NCI-H446 (cell line): ENCODE results near the gene AKAP9.
"Not testable (repeated sequence)": the region's sequence is repeated elsewhere in the genome, so short reads cannot be mapped to it uniquely, and the experiment has no call there.

Source experiments
- DNase-seq, 2 experiments: peaks; one replicate each; lab custom pipeline; 2025; lab: John Stamatoyannopoulos, UW

Gene AKAP9

GRCh38 chr7:92134271-92135051 lies 193.8 kb downstream of the AKAP9 start, which contains the start of gene CYP51A1:
TSS of gene CYP51A1 (minus strand) at chr7:92134477. CDS start at chr7:92134364, 113 bp downstream.
- DNase-seq, result peak; percentile 91 to 93

GRCh38 chr7:92135052-92135889 lies 194.6 kb downstream of the AKAP9 start:
- DNase-seq, result peak in 1 of 2 experiments; percentile 36

- DNase-seq, result no peak
Measured at GRCh38 chr7:92137557-92137956, 196.9 kb downstream of the AKAP9 start.

- DNase-seq, result no peak
Measured at GRCh38 chr7:92141161-92141560, 200.5 kb downstream of the AKAP9 start.

GRCh38 chr7:92142791-92143190 lies 202.1 kb downstream of the AKAP9 start:
- not testable (repeated sequence) for DNase-seq

GRCh38 chr7:92143192-92143880 lies 202.7 kb downstream of the AKAP9 start:
- not testable (repeated sequence) for DNase-seq

GRCh38 chr7:92149736-92150239 lies 209.1 kb downstream of the AKAP9 start:
- no peak for DNase-seq

- DNase-seq, result peak in 1 of 2 experiments; percentile 10
Measured at GRCh38 chr7:92150450-92151017, 209.9 kb downstream of the AKAP9 start.

GRCh38 chr7:92155108-92155739 lies 214.6 kb downstream of the AKAP9 start:
- DNase-seq, result no peak

GRCh38 chr7:92156990-92157389 lies 216.3 kb downstream of the AKAP9 start:
- no peak for DNase-seq

- DNase-seq, result no peak
Measured at GRCh38 chr7:92158660-92159575, 218.3 kb downstream of the AKAP9 start.
